ENCODE data around the gene GCSH. TPM values are rescaled to one million over a fixed set of nuclear protein-coding genes. Genes with fewer than 3 reads are reported as not detected.

GCSH gene
- total RNA-seq, 1 experiment from 2014 or later: 117 TPM

DNA sequence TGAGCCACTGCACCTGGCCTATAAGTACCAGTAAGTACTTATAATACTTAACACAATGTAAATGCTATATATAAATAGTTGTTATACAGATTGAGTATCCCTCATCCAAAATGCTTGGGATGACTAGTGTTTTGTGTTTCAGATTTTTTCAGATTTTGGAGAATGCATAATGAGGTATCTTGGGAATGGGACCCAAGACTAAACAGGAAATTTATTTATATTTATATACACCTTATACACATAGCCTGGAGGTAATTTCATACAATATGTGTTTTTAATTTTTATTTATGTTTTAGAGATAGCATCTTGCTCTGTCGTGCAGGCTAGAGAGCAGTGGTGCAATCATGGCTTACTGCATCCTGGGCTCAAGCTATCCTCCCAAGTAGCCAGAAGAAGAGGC lies 9.8 kb upstream of the GCSH start:
- H3K9me3 ChIP-seq (ENCODE audit: control insufficient read depth in 1 of 2, insufficient read depth in 1 of 2, low read depth in 1 of 2, low read length in 2 of 2): no peaks in the 10 kb centered on the region
- no peaks in the 10 kb centered on the region for H3K27me3 ChIP-seq (ENCODE audit: insufficient read depth, low read length)
- H3K27ac ChIP-seq (ENCODE audit: low read depth, low read length): no peak overlapping the region
- no TSS peak for BruUV-seq (replicated peaks)
- POLR2A ChIA-PET: no interaction called here
- ATAC-seq (no peak), DNase-seq (ENCODE audit: low read depth, low spot score) (no peak)
- H3K36me3 ChIP-seq (ENCODE audit: control insufficient read depth in 1 of 2, insufficient read depth in 2 of 2, low read length in 2 of 2): no peaks in the 10 kb centered on the region
- H3K79me2 ChIP-seq (ENCODE audit: insufficient read depth, low read length): no peaks in the 10 kb centered on the region
- H3K9ac ChIP-seq (ENCODE audit: low read length): no peak overlapping the region
- H3K4me2 ChIP-seq (ENCODE audit: low read length): no peak overlapping the region
- H3K4me1 ChIP-seq (ENCODE audit: control insufficient read depth in 1 of 2, insufficient read depth in 2 of 2, low read length in 2 of 2): peaks cover 0 to 19% of the 10 kb centered on the region in 2 experiments; a peak in 2 of 4 replicates
- no peak overlapping the region for H2AFZ ChIP-seq (ENCODE audit: low read depth, low read length, poor library complexity, severe bottlenecking)
- H4K20me1 ChIP-seq (ENCODE audit: insufficient read depth): no peaks in the 10 kb centered on the region
- TF ChIP-seq SP1 (IDR thresholded peaks at IDR 0.05; ENCODE audit: low read depth) (no peak), ZNF274 (IDR thresholded peaks at IDR 0.05; ENCODE audit: low read depth, low read length) (no peak), EGR1 (IDR thresholded peaks at IDR 0.05; ENCODE audit: low read depth) (no peak), JUND (IDR thresholded peaks at IDR 0.05) (no peak)
- TF ChIP-seq, protein P1, sequence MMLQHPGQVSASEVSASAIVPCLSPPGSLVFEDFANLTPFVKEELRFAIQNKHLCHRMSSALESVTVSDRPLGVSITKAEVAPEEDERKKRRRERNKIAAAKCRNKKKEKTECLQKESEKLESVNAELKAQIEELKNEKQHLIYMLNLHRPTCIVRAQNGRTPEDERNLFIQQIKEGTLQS (IDR thresholded peaks at IDR 0.05): no peak
- TF ChIP-seq, protein P2, sequence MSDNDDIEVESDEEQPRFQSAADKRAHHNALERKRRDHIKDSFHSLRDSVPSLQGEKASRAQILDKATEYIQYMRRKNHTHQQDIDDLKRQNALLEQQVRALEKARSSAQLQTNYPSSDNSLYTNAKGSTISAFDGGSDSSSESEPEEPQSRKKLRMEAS (IDR thresholded peaks at IDR 0.05): no peak
- CTCF ChIA-PET: interaction anchor here (0.6 kb wide), 1 partner anchor 98 kb away, joined by 4 read pairs; no protein-coding TSS in a partner anchor
- intact Hi-C loops (cut with micrococcal nuclease): no loop called here
- RAD21 ChIA-PET (ENCODE audit: low non-redundant PET in 1 of 2, low total read pairs in 2 of 2, uncharacterized antibody in 2 of 2, unreplicated experiment in 2 of 2): no interaction called here
- H3K4me3 ChIP-seq (replicated peaks in 1 of 2; ENCODE audit: low read depth in 1 of 2, low read length in 2 of 2): no peak overlapping the region
- no peaks in the 10 kb centered on the region for H3K9me2 ChIP-seq (ENCODE audit: insufficient read depth)

GRCh38 chr16:81101702-81102101 lies 5.5 kb upstream of the GCSH start:
- H2AFZ ChIP-seq (ENCODE audit: low read depth, low read length, poor library complexity, severe bottlenecking): no peak overlapping the region
- no peaks in the 10 kb centered on the region for H3K9me3 ChIP-seq (ENCODE audit: control insufficient read depth in 1 of 2, insufficient read depth in 1 of 2, low read depth in 1 of 2, low read length in 2 of 2)
- ATAC-seq (no peak), DNase-seq (ENCODE audit: low read depth, low spot score) (no peak)
- H3K36me3 ChIP-seq (ENCODE audit: control insufficient read depth in 1 of 2, insufficient read depth in 2 of 2, low read length in 2 of 2): no peaks in the 10 kb centered on the region
- peak overlapping the region; percentile 14; the same call in 1 of the 2 replicates for H3K4me2 ChIP-seq (ENCODE audit: low read length)
- no peaks in the 10 kb centered on the region for H3K9me2 ChIP-seq (ENCODE audit: insufficient read depth)
- intact Hi-C loops (cut with micrococcal nuclease): no loop called here
- H3K27ac ChIP-seq (ENCODE audit: low read depth, low read length): no peak overlapping the region
- H3K27me3 ChIP-seq (ENCODE audit: insufficient read depth, low read length): no peaks in the 10 kb centered on the region
- CTCF ChIA-PET: no interaction called here
- H4K20me1 ChIP-seq (ENCODE audit: insufficient read depth): no peaks in the 10 kb centered on the region
- H3K79me2 ChIP-seq (ENCODE audit: insufficient read depth, low read length): no peaks in the 10 kb centered on the region
- POLR2A ChIA-PET: no interaction called here
- BruUV-seq (replicated peaks): no TSS peak
- no peak overlapping the region for H3K9ac ChIP-seq (ENCODE audit: low read length)
- RAD21 ChIA-PET (ENCODE audit: low non-redundant PET in 1 of 2, low total read pairs in 2 of 2, uncharacterized antibody in 2 of 2, unreplicated experiment in 2 of 2): no interaction called here
- peaks cover 0 to 28% of the 10 kb centered on the region in 2 experiments; a peak in 3 of 4 replicates for H3K4me1 ChIP-seq (ENCODE audit: control insufficient read depth in 1 of 2, insufficient read depth in 2 of 2, low read length in 2 of 2)
- TF ChIP-seq EGR1 (IDR thresholded peaks at IDR 0.05; ENCODE audit: low read depth): no peak
- TF ChIP-seq RAD21 (IDR thresholded peaks at IDR 0.05; ENCODE audit: low read depth): no peak
- no peak for TF ChIP-seq FOSL1 (IDR thresholded peaks at IDR 0.05; ENCODE audit: low read depth)
- no peak for TF ChIP-seq POLR2A (IDR thresholded peaks at IDR 0.05; ENCODE audit: borderline replicate concordance, extremely low read depth, insufficient read depth, insufficient read length)
- TF ChIP-seq SP1 (IDR thresholded peaks at IDR 0.05; ENCODE audit: low read depth): no peak
- TF ChIP-seq ZNF274 (IDR thresholded peaks at IDR 0.05; ENCODE audit: low read depth, low read length): no peak
- TF ChIP-seq SRF (IDR thresholded peaks at IDR 0.05; ENCODE audit: low read depth): no peak
- no peak for TF ChIP-seq SIN3A (IDR thresholded peaks at IDR 0.05; ENCODE audit: low read depth)
- TF ChIP-seq YY1 (IDR thresholded peaks at IDR 0.05; ENCODE audit: extremely low read depth, insufficient replicate concordance, low read depth, low read length): no peak
- TF ChIP-seq ZFX (IDR thresholded peaks at IDR 0.05): no peak
- TF ChIP-seq, protein P3, sequence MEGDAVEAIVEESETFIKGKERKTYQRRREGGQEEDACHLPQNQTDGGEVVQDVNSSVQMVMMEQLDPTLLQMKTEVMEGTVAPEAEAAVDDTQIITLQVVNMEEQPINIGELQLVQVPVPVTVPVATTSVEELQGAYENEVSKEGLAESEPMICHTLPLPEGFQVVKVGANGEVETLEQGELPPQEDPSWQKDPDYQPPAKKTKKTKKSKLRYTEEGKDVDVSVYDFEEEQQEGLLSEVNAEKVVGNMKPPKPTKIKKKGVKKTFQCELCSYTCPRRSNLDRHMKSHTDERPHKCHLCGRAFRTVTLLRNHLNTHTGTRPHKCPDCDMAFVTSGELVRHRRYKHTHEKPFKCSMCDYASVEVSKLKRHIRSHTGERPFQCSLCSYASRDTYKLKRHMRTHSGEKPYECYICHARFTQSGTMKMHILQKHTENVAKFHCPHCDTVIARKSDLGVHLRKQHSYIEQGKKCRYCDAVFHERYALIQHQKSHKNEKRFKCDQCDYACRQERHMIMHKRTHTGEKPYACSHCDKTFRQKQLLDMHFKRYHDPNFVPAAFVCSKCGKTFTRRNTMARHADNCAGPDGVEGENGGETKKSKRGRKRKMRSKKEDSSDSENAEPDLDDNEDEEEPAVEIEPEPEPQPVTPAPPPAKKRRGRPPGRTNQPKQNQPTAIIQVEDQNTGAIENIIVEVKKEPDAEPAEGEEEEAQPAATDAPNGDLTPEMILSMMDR (IDR thresholded peaks at IDR 0.05 in 2 of 3, conservative IDR thresholded peaks at IDR 0.05 in 1 of 3; ENCODE audit: borderline replicate concordance in 1 of 3, insufficient read depth in 1 of 3, low read depth in 2 of 3, low read length in 2 of 3): no peak
- TF ChIP-seq POLR2AphosphoS5 (IDR thresholded peaks at IDR 0.05; ENCODE audit: low read depth, low read length): no peak
- TF ChIP-seq, protein P4, sequence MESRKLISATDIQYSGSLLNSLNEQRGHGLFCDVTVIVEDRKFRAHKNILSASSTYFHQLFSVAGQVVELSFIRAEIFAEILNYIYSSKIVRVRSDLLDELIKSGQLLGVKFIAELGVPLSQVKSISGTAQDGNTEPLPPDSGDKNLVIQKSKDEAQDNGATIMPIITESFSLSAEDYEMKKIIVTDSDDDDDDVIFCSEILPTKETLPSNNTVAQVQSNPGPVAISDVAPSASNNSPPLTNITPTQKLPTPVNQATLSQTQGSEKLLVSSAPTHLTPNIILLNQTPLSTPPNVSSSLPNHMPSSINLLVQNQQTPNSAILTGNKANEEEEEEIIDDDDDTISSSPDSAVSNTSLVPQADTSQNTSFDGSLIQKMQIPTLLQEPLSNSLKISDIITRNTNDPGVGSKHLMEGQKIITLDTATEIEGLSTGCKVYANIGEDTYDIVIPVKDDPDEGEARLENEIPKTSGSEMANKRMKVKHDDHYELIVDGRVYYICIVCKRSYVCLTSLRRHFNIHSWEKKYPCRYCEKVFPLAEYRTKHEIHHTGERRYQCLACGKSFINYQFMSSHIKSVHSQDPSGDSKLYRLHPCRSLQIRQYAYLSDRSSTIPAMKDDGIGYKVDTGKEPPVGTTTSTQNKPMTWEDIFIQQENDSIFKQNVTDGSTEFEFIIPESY (IDR thresholded peaks at IDR 0.05; ENCODE audit: extremely low read depth, insufficient replicate concordance, low read length): no peak
- TF ChIP-seq, protein P2 (IDR thresholded peaks at IDR 0.05): no peak
- no peak for TF ChIP-seq ELF1 (IDR thresholded peaks at IDR 0.05; ENCODE audit: borderline replicate concordance, low read depth)
- no peak overlapping the region for H3K4me3 ChIP-seq (replicated peaks in 1 of 2; ENCODE audit: low read depth in 1 of 2, low read length in 2 of 2)

Measured in HCT116 (cell line).